Measurements from ENCODE around the gene ZNF43.
"Not testable (repeated sequence)": the region's sequence is repeated elsewhere in the genome, so short reads cannot be mapped to it uniquely, and the experiment has no call there.

ZNF43 gene

DNA sequence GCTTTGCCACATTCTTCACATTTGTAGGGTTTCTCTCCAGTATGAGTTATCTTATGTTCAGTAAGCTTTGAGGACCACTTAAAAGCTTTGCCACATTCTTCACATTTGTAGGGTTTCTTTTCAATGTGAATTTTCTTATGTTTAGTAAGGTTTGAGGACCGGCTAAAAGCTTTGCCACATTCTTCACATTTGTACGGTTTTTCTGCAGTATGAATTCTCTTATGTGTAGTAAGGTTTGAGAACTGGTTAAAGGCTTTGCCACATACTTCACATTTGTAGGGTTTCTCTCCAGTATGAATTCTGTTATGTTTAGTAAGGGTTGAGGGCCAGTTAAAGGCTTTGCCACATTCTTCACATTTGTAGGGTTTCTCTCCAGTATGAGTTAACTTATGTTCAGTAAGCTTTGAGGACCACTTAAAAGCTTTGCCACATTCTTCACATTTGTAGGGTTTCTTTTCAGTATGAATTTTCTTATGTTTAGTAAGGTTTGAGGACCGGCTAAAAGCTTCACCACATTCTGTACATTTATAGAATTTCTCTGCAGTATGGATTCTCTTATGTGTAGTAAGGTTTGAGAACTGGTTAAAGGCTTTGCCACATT is 27.5 kb downstream of the ZNF43 start:
- DNase-seq (ENCODE audit: low spot score): not testable (repeated sequence)

GRCh38 chr19:21789466-21790085 is 46.4 kb downstream of the ZNF43 start:
- peak; percentile 54 for DNase-seq (ENCODE audit: low spot score)

DNA sequence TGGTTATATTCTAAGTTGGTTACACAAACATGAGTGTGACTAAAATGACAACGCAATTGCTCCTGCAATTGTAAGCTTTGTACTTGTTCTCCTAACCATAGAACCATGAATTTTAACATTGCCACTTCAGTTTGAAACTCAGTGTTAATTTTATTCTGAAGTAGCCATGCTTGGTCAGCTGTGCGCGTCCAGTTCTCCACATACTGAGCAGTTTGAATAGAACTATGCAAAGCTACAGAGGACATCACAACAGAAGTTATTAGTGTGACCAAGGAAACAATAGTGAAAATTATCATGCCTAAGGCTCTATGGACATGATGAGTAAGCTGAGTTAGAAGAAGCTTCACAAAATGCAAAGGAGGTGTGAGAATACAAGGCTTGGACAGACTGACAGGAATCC is 49.0 kb downstream of the ZNF43 start:
- peak; percentile 63 for DNase-seq (ENCODE audit: low spot score)

GRCh38 chr19:21775792-21776191 is 60.2 kb downstream of the ZNF43 start:
- DNase-seq (ENCODE audit: low spot score): not testable (repeated sequence)

GRCh38 chr19:21767065-21767800 is 68.7 kb downstream of the ZNF43 start, which contains the start of gene ZNF100:
TSS of gene ZNF100 (minus strand) at chr19:21767579. CDS start at chr19:21767429, 150 bp downstream.
- DNase-seq (ENCODE audit: low spot score): peak; percentile 95

DNA sequence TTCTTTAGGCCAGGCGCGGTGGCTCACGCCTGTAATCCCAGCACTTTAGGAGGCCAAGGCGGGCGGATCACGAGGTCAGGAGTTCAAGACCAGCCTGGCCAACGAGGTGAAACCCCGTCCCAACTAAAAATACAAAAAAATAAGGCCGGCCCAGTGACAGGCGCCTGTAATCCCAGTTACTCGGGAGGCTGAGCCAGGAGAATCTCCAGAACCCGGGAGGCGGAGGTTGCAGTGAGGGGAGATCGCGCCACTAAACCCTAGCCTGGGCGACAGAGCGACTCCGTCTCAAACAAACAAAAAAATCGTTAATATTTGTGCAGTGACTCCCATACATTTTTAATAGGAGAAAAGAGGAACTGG is 69.3 kb downstream of the ZNF43 start:
- not testable (repeated sequence) for DNase-seq (ENCODE audit: low spot score)

DNA sequence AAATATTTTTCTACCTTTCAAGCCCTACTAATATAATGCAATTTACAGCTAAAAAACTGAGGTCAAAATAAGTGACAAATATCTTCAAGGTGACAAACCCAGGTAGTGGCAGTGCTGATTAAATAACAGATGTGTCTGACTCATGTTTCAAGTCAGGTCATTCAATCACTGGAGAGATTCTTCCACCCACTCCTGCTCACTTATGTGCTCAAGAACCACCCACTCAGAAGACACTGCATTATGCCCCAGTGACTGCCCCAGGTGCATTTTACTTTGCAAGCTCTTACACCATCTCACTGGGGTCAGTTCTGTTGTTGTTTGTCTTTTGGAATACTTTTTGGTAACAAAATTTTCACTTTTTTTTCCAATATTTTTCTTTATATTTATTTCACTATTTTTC is 70.8 kb downstream of the ZNF43 start:
- peak; percentile 77 for DNase-seq (ENCODE audit: low spot score)

DNA sequence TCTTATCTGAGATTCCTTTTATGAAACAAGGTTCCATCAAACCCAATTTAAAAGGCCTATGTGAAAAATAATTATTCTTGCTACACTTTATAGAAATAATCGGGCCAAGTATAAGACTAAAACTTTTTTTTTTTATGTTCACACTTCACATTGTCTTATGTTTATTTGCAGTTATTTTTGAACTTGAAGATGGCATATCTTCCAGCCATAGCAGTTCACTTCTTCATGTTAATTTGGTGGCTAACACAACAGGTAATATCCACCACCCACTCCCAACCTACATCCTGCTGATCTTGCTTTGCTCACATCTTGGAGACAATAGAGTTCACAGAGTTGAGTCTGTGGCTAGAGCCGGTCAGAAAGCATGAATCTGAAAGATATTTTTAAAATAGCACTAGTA is 74.4 kb downstream of the ZNF43 start:
- DNase-seq (ENCODE audit: low spot score): not testable (repeated sequence)

- DNase-seq (ENCODE audit: low spot score): no peak
These were observed 77.7 kb downstream of the ZNF43 start for GRCh38 chr19:21758296-21758695.

- not testable (repeated sequence) for DNase-seq (ENCODE audit: low spot score)
These were observed 80.4 kb downstream of the ZNF43 start for GRCh38 chr19:21755555-21755954.
